Urinary bladder (tissue), 4 donors: ENCODE measurements around the gene ALMS1. TPM values are rescaled to one million over a fixed set of nuclear protein-coding genes. Genes with fewer than 3 reads are reported as not detected.
A peak's percentile ranks its signal among the peaks of the same experiment; 100 is the strongest.
"Not testable (repeated sequence)": the region's sequence is repeated elsewhere in the genome, so short reads cannot be mapped to it uniquely, and the experiment has no call there.

Experiments
- DNase-seq: peaks from one replicate; pipeline ENCODE4 v3.0.0-alpha.2; 2015; ENCODE audit errors: extremely low spot score
- H3K27ac ChIP-seq: one replicate; pipeline ENCODE4 v1.5.1; 2013; ENCODE audit warnings: low read depth, mild to moderate bottlenecking, moderate library complexity
- H3K36me3 ChIP-seq: one replicate; pipeline ENCODE4 v1.6.1; 2013; ENCODE audit warnings: mild to moderate bottlenecking, moderate library complexity; ENCODE audit not compliant: insufficient read depth
- H3K4me1 ChIP-seq: one replicate; pipeline ENCODE4 v1.6.1; 2013; ENCODE audit warnings: mild to moderate bottlenecking, moderate library complexity; ENCODE audit not compliant: insufficient read depth
- H3K4me3 ChIP-seq: one replicate; pipeline ENCODE4 v1.5.1; 2013; ENCODE audit warnings: low read depth, low read length
- WGBS: extraction: QIAGEN DNeasy Blood & Tissue Kit; methylation state at CpG from one replicate; pipeline ENCODE4 v1.1.7; 2013; 5-methylcytosine and 5-hydroxymethylcytosine counted together
- polyA plus RNA-seq: library from polyadenylated mRNA; stranded (reverse); fragments of 200-250 nt; gene quantifications from one replicate; pipeline ENCODE4 v1.2.3, GENCODE V29; 2013
- total RNA-seq: library from RNA; depleted of rRNA; stranded (reverse); fragments of >200 nt; gene quantifications from one replicate; pipeline ENCODE4 v1.2.3, GENCODE V29; 2014
- donor health status: healthy with polysubstance abuse.
- donor health status: healthy.

Gene ALMS1
- total and polyA plus RNA-seq, 2 donors = 10.7 to 65.1 TPM

- H3K4me3 ChIP-seq, DNase-seq, H3K27ac ChIP-seq, H3K4me1 ChIP-seq, H3K36me3 ChIP-seq: not testable (repeated sequence)
- WGBS = 53% methylated on average over 5 of the region's 5 CpGs
Measured at GRCh38 chr2:73626237-73626636, 240.6 kb downstream of the ALMS1 start.

GRCh38 chr2:73628493-73628892 lies 242.9 kb downstream of the ALMS1 start:
- 91% methylated on average over 2 of the region's 2 CpGs for WGBS
- not testable (repeated sequence) for H3K27ac ChIP-seq, H3K4me3 ChIP-seq

DNA sequence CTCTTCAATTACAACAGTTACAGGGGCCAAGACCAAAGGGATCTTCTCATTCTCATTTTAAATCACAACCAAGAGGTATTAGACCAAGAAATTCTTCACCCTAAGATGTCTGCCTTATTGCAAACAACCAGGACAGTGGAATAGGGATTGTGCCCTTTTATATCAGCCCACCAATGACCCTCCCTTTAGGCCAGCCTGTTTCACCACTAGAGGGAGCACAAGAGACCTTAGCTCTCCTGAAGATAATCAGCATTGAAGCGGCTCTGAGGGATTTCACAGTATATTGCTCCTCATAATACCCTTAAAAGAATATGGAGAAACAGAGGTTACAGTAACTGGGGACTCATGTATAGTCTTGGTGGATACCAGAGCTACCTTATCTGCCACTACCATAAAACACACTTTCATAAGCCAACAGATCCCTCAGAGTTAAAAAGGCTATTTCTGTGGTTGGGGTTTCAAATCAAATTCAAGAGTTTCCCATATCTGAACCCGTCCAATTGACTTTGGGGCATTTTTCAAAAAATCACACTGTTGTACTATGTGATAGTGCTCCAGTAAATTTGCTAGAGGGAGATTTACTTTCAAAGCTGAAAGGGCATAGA lies 245.1 kb downstream of the ALMS1 start:
- not testable (repeated sequence) for H3K4me1 ChIP-seq, H3K36me3 ChIP-seq
- WGBS = 49% methylated on average over 2 of the region's 2 CpGs

More at GRCh38 chr2:73628493-73628892, 242.9 kb downstream of the ALMS1 start:
- H3K36me3 ChIP-seq, DNase-seq, H3K4me1 ChIP-seq: not testable (repeated sequence)

GRCh38 chr2:73636977-73637376 lies 251.3 kb downstream of the ALMS1 start:
- not testable (repeated sequence) for DNase-seq, H3K4me1 ChIP-seq, H3K27ac ChIP-seq, H3K4me3 ChIP-seq, H3K36me3 ChIP-seq

More for the DNA sequence above, 245.1 kb downstream of the ALMS1 start:
- not testable (repeated sequence) for DNase-seq, H3K27ac ChIP-seq, H3K4me3 ChIP-seq

DNA sequence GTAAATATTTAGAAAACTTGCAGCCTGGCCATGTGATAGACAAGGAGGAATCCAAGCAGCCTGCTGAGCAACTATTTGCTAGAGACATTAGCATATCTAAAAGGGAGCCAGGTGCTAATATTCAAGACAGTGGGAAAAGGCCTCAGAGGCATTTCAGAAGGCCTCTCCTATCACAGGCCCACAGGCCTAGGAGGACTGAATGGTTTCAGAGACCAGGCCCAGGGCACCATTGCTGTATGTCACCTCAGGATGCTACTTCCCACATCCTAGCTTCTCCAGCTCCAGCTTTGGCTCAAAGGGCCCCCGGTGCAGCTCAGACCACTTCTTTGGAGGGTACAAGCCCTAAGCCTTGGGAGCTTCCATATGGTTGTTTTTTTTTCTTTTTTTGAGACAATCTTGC lies 252.8 kb downstream of the ALMS1 start:
- 97% methylated on average over 1 of the region's 1 CpG for WGBS
- H3K4me3 ChIP-seq = no peak overlapping the region
- no peak overlapping the region for H3K27ac ChIP-seq
- no peaks in the 10 kb centered on the region for H3K4me1 ChIP-seq
- DNase-seq = no peak
- H3K36me3 ChIP-seq = no peaks in the 10 kb centered on the region

GRCh38 chr2:73640511-73640911 lies 254.9 kb downstream of the ALMS1 start:
- H3K4me1 ChIP-seq = no peaks in the 10 kb centered on the region
- no peak overlapping the region for H3K27ac ChIP-seq
- no peak overlapping the region for H3K4me3 ChIP-seq
- DNase-seq = peak; percentile 2
- no peaks in the 10 kb centered on the region for H3K36me3 ChIP-seq
- WGBS = 21% methylated on average over 1 of the region's 1 CpG

GRCh38 chr2:73640946-73641766 lies 255.5 kb downstream of the ALMS1 start:
- Histone ChIP-seq H3K4me1 (no peaks in the 10 kb centered on the region), H3K27ac (no peak overlapping the region), H3K4me3 (no peak overlapping the region), H3K36me3 (no peaks in the 10 kb centered on the region)
- 78% methylated on average over 19 of the region's 19 CpGs for WGBS
- DNase-seq = no peak

DNA sequence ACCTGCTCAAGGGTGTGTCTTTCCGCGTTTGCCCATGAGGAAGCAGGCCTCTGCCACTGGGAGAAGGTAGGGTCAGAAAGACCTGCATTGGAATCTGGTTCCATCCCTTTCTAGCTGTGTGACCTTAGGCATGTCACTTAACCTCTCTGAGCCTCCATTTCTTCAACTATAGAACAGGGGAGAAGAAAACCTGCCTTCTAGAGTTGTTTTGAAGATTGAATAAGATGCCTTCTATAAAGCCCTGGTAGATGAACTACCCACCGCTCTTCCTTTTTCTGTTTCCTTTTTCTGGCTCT lies 256.1 kb downstream of the ALMS1 start:
- no peak overlapping the region for H3K4me3 ChIP-seq
- no peaks in the 10 kb centered on the region for H3K4me1 ChIP-seq
- no peak overlapping the region for H3K27ac ChIP-seq
- DNase-seq = no peak
- H3K36me3 ChIP-seq = no peaks in the 10 kb centered on the region
- WGBS = 92% methylated on average over 3 of the region's 3 CpGs

DNA sequence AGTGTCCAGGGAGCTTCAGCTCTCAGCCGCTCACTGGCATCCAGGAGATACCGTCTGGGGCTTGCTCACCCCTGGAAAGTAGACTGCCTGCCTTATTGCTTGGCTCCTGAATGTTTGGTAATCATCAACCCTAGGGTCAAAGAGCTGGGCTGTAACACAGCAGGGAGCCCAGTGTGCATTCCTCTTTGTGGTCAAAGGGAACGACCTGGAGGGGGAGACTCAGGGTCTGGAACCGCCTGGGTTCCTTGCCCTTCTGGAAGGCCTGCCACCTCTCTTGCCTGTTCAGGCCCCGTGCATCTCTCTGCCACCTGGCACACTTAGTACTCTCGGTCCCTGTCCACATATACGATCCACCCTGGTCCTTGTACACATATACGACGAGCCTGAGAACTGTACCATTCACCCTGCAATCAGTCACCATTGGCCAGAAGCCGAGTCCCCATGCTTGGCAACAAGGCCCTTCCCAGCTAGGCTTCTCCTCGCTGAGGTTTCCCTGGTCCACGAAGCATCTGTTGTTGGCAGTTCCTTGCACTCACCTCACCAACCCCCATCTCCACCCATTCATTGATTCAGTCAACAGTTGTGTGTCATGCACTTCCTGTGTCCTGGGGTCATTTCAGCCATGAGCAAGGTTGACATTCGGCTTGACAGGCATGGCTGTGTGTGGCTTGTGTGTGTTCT lies 256.8 kb downstream of the ALMS1 start, which contains the start of gene NAT8:
Gene NAT8 (minus strand): TSS at position 85 of the 681 bp plus-strand sequence. CDS start 794 bp downstream, outside the sequence.
- WGBS = 72% methylated on average over 13 of the region's 13 CpGs
- DNase-seq = no peak
- Histone ChIP-seq H3K27ac (no peak within 1 kb of the TSS), H3K4me1 (no peaks in the 10 kb centered on the region), H3K4me3 (no peak within 1 kb of the TSS), H3K36me3 (no peaks in the 10 kb centered on the region)

DNA sequence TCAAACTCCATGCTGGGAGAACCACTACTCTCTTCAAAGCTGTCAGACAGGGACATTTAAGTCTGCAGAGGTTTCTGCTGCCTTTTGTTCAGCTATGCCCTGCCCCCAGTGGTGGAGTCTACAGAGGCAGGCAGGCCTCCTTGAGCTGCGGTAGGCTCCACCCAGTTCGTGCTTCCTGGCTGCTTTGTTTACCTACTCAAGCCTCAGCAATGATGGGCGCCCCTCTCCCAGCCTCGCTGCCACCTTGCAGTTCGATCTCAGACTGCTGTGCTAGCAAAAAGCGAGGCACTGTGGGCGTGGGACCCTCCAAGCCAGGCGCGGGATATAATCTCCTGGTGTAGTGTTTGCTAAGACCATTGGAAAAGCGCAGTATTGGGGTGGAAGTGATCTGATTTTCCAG lies 262.1 kb downstream of the ALMS1 start:
- H3K4me3 ChIP-seq, DNase-seq, H3K36me3 ChIP-seq, H3K4me1 ChIP-seq, H3K27ac ChIP-seq: not testable (repeated sequence)
- WGBS = 89% methylated on average over 10 of the region's 10 CpGs

GRCh38 chr2:73651591-73652230 lies 266.1 kb downstream of the ALMS1 start:
- 69% methylated on average over 6 of the region's 6 CpGs for WGBS
- H3K4me3 ChIP-seq = no peak overlapping the region
- DNase-seq = no peak
- H3K27ac ChIP-seq = no peak overlapping the region
- no peaks in the 10 kb centered on the region for H3K4me1 ChIP-seq
- H3K36me3 ChIP-seq = no peaks in the 10 kb centered on the region

GRCh38 chr2:73652348-73652747 lies 266.7 kb downstream of the ALMS1 start:
- H3K4me3 ChIP-seq = no peak overlapping the region
- 90% methylated on average over 3 of the region's 3 CpGs for WGBS
- no peaks in the 10 kb centered on the region for H3K4me1 ChIP-seq
- H3K36me3 ChIP-seq = no peaks in the 10 kb centered on the region
- no peak for DNase-seq
- no peak overlapping the region for H3K27ac ChIP-seq

GRCh38 chr2:73654175-73654574 lies 268.5 kb downstream of the ALMS1 start:
- 51% methylated on average over 2 of the region's 2 CpGs for WGBS
- no peak for DNase-seq
- no peak overlapping the region for H3K27ac ChIP-seq
- no peaks in the 10 kb centered on the region for H3K36me3 ChIP-seq
- no peak overlapping the region for H3K4me3 ChIP-seq
- no peaks in the 10 kb centered on the region for H3K4me1 ChIP-seq
